Stimulated activated CD8-positive, alpha-beta memory T cell treated with anti-CD3 and anti-CD28 coated beads, Interleukin-12 subunit alpha, Interleukin-12 subunit beta, amount 100 ng/mL, for 24 hours (primary cell): ENCODE measurements around the gene C3orf18.
"Not testable (repeated sequence)": the region's sequence is repeated elsewhere in the genome, so short reads cannot be mapped to it uniquely, and the experiment has no call there.

Source experiments
- DNase-seq: peaks from one replicate; pipeline ENCODE4 v3.0.0-alpha.2; 2020; ENCODE audit errors: extremely low read depth

The C3orf18 gene

DNA sequence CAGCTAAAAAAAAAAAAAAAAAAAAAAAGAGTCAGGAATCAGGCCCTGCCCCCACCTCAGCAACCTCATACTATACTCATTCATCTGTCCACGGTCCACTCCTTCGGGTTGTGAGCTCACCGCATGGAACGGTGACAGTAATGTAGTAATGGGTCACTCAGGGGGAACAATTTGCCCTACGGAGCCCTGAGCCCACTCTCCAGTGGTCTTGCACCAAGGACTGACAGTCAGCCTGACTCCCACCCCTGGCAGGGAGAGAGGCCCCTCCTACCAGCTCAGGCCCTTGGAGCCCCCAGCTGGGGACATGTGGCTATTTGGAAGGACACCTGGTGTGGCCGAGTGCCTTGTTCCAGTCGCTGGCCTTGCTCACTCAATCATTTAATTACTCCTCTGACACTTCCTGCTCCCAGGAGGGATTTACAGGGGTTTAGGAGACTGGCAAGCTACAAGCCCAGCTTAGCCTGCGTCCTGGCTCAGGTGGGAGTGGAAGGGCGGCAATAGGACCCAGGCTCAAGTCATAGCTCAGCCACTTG, 44.2 kb downstream of the C3orf18 start:
- no peak for DNase-seq

DNA sequence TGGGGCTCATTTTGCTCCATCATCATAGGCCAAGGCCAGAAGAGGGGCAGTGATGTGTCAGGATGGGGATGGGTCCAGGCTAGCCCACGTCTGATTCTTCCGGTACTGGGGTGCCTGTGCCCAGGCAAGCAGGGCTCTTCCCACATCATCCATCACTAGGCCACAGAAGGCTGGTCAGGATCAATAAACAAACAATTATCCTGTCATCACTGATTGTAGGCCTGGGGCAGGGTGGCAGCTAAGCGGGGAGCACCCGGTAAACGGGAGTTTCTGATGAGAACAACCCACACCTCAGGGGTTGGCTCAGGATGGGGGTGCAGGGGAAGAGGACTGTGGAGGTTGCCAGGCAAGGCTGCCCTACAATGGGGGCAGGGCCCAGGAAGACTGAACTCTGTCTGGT, 46.0 kb downstream of the C3orf18 start:
- no peak for DNase-seq

GRCh38 chr3:50520849-50521248, 46.7 kb downstream of the C3orf18 start:
- no peak for DNase-seq

GRCh38 chr3:50519471-50520089, 48.0 kb downstream of the C3orf18 start:
- no peak for DNase-seq

GRCh38 chr3:50518436-50518835, 49.1 kb downstream of the C3orf18 start:
- no peak for DNase-seq

DNA sequence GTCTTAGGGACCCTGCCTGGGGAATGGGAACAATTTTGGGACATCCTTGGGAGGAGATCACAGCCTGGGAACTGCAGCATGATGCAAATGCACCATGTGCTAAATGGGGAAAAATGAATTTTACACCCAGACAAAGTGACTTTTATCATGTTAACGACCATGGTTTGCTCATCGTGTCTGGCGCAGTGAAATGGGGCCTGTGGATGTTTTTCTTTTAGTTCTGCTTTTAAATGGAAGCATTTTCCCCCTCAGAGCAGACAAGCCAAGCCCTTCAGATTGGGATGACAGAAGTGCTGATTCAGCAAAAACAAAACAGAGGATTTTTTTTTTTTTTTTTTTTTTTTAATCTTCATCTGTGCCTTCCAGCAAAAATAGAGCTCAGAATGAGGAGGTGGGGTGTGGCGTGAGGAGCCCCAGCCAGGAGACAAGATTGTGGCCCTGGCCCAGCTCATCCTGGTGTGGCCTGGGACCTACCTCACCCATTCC, 49.8 kb downstream of the C3orf18 start:
- DNase-seq, result no peak

- DNase-seq, result no peak
Measured at GRCh38 chr3:50516440-50516871, 51.1 kb downstream of the C3orf18 start.

GRCh38 chr3:50515565-50516439, 51.7 kb downstream of the C3orf18 start:
- no peak for DNase-seq

DNA sequence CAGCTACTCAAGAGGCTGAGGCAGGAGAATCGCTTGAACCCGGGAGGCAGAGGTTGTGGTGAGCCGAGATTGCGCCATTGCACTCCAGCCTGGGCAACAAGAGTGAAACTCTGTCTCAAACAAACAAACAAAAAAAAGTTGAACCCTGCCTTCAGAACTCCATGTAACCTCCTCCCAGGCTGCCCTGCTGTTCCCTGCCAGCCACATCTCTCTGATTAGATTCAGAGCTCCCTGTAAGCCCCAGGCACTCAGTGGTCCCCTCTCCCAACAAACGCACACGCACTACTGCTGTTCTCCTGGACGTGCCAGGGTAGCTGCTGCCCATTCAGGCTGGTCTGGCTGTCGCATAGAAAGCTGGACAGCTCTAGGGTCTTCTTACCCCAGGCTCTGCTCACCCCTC, 54.6 kb downstream of the C3orf18 start:
- not testable (repeated sequence) for DNase-seq

DNA sequence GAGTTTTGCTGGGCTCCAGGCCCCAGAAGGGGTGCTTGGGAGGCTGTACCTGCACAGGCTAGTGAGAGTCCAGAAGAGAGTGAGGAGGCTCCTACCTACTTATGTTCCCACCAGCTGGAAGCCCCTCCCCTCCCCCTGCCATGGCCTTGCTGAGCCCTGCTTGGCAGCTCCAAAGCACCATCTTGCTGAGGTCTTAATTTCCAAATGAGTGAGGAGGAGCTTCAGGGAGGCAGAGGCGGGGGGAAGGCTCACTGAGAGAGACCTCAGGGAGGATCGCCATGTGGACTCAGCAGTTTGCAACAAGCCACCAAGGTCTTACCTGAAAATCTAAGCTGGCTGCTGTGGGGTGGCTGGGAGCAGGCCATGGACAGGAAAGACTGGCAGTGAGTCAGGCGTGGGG, 55.4 kb downstream of the C3orf18 start:
- no peak for DNase-seq

- DNase-seq, result no peak
Measured at GRCh38 chr3:50510325-50510724, 57.2 kb downstream of the C3orf18 start.

GRCh38 chr3:50509715-50510114, 57.8 kb downstream of the C3orf18 start:
- no peak for DNase-seq

- no peak for DNase-seq
Measured at GRCh38 chr3:50508821-50509220, 58.7 kb downstream of the C3orf18 start.
